Sciatic nerve (tissue), 2 donors: ENCODE results near the gene MOGAT3. TPM values are rescaled to one million over a fixed set of nuclear protein-coding genes. Genes with fewer than 3 reads are reported as not detected.
A peak's percentile ranks its signal among the peaks of the same experiment; 100 is the strongest.

Source experiments
- ATAC-seq: fragments of 200-7000 bp; cut with Tn5 transposase; one replicate; pipeline ENCODE4 v1.9.1; 2020; ENCODE audit warnings: mild to moderate bottlenecking, moderate library complexity
- DNase-seq: peaks from one replicate; pipeline ENCODE4 v3.0.0-alpha.2; 2020; ENCODE audit warnings: low spot score
- intact Hi-C: fragments of 100-400 bp; cut with DNase I; formaldehyde crosslinking; loops from one replicate; pipeline ENCODE4 v1.14.2; 2022
- total RNA-seq: library from RNA; stranded (reverse); fragmentation: NEBNext Ultra II Directional; extraction: Animal tissue kit (Norgen Biotek cat#: 25700); gene quantifications from one replicate; pipeline ENCODE4 v1.2.1, GENCODE V29; 2021
- donor health status: DM: no; HTN: no; CAD: no.
- donor health status: DM: no; HTN: no; CAD: no.

MOGAT3 gene
- total RNA-seq, 1 donor from 2014 or later = not detected

DNA sequence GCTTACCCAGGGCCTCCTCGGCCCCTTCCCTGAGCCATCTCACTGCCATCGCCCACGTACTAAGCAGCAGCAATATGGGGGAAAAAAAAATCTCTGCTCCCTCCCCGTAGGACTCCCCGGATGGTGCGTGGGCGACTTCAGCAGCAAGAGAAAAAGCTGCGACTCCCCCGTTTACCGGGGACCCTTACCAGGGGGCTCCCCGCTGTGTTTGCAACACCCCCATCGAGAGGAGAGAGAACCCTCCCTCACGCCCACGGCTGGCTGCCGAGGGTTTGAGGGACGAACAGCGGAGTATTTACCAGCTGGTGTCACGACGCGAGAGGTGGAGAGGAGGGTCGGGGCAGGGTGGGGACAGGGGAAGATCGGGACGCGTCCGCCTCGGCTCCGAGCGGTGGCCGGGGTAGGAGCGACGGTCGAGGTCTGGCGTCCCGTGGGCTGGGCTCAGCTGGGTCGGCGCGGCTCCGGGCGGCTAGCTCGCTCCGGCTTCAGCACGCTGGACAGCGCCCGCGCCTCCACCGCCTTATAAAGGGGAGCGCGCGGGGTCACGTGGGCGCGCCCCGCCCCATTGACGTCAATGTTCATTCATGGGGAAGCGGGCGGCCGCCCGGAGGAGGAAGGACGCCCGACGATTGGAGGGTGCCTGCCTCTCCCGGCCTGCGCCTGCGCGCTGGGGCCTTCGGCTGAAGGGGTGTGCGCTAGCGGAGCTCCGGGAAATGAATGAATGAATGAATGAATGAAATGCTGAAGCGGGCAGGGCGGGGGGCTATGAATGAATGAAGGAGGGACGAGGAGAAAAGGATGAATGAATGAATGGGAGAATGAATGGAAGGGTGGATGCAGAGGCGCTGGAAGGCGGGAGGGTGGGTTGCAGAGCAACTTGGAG, 35.5 kb downstream of the MOGAT3 start, which contains the start of gene VGF:
TSS of gene VGF (minus strand) at position 495 of the 883 bp plus-strand sequence. CDS start 726 bp downstream, outside the sequence.
- peak; percentile 93 for DNase-seq
- intact Hi-C loops = no loop called here
- peak; percentile 92 for ATAC-seq

DNA sequence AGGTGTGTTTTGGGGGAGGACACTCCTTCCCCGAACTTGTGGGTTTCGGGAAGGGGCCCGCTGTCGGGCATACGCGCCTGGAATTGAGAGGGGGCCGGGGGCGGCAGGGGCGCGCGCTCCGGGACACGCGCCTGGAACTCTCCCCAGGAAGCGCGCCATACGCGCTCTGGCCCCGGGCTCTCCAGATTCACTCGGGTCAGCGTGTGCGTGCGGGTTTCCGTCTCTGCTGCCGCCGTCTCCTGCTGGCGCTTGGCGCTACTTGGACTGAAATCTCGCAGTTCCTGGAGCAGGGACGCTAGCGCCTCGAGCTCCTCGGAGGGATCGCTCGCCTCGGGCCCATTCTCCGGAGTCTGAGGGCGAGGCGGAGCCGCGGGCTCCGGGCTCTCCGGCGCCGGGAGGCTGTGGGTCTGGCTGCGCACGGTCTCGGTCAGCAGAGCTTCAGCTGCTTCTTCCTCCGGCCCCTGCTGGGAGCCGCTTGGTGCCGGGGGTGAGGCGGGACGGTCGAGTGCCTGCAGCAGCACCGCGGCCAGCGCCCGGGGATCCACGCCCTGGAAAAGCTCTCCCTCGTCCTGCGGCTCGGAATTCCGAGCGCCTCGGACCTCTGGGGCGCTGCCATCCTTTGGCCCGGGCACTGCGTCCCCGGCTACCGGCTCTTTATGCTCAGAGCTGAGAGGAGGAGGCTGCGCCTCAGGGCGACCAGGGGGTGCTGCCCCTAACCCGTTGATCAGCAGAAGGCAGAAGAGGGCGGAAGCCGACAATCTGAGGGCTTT, 36.6 kb downstream of the MOGAT3 start:
- intact Hi-C loops = no loop called here
- ATAC-seq (no peak), DNase-seq (no peak)

DNA sequence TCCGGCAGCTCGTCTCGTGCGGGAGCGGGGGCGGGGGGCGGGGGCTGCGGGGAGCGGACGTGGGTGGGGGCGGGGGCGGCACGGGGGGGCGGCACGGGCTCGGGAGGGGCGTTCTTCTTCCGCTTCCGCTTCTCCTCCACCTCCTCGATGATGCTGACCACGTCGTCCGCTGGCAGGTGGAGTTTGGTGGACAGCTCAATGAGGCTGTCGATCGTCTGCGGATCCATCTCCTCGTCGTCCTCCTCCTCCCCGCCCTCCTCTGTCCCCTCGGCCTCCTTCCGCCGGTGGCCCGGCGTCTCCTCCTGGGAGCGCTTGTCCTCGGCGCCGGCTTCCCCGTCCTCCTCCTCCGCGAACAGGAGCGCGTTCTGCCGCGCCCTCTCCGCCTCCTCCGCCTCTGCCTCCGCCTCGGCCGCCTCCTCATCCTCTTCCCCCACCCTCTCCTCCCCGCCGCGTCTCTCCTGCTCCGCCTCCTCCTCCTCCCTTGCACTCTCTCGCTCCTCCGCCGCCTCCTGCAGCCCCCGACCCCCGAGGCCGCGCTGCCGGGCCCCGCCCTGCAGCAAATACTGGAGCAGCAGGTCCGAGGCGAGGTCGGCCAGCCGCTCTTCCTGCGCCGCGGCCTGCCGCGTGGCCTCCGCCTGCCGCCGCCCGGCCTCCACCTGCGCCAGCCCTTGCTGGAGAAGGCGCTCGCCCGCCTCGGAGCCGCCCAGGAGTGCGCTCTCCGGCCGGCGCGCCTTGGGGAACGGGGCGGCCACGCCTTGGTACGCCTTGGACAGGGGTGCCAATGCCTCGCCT, 37.4 kb downstream of the MOGAT3 start:
- DNase-seq (no peak), ATAC-seq (no peak)
- intact Hi-C loops = no loop called here

DNA sequence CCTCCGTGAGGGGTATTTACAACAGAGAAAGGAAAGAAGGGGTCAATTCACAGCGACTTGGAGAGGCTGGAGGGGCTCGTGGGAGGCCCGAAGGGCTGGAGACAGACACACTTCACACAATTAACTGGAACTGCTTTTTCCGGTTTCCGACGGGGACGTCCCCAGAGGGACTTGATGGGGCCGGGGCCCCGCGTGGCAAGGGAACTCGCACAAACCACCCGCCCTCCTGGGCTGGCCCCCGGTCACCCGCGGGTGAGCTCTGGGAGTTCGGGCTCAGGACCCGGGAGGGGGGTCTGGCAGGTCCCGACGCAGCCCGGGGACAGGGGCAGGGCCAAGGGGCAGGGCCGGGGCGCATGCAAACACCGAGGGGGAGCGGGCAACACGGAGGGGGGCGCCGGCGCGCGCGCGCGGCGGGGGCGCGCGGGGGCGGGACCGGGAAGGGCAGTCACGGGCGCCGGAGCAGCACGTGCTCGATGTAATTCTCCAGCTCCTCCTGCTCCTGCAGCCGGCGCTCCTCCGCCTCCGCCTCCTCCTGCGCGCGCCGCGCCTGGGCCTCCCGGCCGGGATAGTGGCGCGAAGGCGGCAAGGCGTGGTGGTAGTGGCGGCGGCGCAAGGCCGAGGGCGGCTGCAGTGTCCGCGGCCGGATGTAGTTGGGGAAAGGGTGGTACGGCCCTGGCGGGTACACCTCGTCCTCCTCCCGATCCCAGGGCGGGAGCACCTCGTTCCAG, 38.1 kb downstream of the MOGAT3 start:
- DNase-seq = no peak
- intact Hi-C loops = no loop called here
- no peak for ATAC-seq

DNA sequence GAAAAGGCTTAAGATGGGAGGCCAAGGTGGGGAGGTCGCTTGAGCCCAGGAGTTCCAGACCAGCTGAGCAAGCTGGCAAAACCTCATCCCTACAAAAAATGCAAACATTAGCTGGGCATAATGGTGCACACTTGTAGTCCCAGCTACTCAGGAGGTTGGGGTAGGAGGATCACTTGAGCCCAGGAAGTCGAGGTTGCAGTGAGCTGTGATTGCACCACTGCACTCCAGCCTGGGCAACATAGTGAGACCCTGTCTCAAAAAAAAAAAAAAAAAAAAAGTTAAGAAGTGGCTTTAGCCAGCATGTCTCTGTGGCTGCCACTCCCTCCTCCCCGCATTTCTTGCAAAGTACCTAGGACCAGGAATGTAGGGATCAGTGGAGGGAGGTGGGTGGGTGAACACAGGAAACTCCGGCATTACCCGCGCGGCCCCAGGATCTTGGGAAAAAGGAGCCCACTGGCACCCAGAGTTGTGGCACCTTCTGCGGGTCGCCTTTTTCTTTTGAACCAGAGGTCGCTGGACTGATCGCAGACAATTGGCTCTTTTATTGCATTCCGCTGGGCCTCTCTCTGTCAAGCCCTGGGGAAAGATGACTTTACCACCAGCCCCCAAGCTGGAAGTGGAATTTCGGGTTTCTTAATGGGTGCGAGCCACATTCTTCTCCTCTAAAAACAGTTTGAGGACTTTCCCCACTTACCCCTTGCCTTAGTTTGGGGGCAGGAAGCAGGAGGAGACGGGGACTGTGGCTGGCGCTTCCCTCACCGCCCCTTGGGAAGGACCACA, 39.0 kb downstream of the MOGAT3 start:
- ATAC-seq (no peak), DNase-seq (no peak)
- intact Hi-C loops = no loop called here

DNA sequence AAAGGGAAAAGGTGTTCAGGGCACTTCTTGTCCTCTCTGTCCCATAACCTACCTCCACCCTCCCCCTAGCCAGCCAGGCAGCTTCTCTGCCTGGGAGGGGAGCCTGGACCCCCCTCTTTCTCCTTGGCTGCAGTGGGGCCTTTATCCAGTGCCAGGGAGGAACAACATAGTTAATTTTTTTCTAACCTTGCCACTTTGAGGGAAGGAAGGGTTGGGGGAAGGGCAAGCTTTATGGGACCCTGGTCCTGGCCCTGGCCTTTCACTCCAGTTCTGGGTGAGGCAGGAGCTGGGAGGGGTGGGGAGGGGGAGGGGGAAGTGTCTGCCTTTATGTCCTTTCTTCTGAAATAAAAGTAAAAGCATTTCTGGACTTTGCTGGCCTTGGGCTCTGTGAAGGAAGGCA, 39.9 kb downstream of the MOGAT3 start:
- no peak for DNase-seq
- ATAC-seq = no peak
- intact Hi-C loops = no loop called here

DNA sequence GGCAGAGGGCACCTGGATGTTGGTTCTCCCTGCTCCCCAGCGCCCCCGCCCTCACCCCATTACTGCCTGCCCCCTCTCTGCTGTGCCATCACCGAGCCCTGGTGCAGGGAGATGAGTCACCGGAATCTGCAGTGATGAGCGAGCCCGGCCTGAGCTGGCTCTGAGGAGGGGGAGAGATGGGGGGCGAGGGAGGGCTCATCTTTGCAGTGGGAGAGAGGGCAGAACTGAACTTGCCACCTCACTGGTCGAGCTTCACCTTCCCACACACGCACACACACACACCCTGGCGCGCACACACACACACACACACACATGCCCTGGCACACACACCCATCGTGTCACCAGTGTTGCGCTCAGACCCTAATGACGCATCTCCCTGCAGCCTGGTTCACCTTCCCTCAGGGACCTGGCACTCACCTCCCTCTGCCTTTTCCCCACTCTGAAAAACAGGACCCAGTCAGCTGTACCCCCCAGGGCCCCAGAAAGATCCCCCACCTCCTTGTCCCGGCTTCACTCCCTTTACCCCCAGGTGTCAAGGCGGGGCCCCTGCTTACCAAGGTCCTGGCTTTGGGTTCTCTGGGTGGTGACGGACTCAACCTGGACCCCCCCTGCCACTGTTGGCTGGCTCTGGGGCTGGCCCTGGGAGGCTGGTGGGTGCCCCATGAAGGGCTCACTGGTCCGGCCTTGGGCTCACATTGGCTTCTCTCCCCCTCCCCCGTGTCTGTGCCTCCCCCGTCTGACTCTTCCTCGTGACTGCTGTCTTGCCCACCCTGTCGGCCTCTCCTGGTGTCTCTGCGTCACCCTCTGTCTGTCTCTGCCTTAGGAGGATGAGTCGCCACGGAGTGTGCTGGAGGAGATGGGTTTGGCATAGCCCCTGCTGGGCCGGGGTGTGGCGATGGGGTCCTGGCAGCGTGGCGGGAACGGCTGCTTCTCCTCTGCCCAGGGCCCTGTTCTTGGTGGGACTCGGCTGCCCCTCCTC, 40.9 kb downstream of the MOGAT3 start:
- intact Hi-C loops = no loop called here
- DNase-seq (no peak), ATAC-seq (no peak)

DNA sequence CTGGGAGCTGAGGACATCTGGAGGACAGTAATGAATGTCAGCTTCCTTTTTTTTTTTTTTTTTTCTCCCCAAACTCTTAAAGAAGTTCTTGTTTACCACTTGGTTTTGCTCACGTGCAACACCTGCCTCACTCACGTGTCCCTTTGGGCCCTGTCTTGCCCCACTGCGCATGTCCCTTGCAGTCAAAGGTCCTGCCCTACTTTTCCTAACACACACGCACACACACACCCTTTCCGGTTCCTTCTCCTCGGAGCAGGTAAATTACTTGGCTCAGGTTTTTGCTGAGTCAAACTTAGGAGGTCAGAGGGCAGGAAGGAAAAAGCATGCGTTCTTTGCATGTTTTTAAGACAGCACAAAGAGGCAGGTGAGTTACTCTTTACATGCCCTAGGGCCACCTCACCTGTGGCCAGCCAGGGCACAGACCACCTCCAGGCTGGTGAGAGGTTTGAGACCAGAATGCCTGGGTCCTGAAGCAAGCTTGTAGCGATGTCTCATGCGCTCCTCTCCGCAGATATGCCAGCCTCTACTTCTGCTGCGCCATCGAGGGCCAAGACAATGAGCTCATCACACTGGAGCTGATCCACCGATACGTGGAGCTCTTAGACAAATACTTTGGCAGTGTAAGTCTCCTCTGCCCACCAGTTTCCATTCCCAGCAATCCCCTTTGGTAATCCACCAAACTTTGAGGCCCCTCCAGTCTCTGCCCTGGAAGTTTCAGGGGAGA, 43.8 kb downstream of the MOGAT3 start:
- no peak for ATAC-seq
- no peak for DNase-seq
- intact Hi-C loops = no loop called here

DNA sequence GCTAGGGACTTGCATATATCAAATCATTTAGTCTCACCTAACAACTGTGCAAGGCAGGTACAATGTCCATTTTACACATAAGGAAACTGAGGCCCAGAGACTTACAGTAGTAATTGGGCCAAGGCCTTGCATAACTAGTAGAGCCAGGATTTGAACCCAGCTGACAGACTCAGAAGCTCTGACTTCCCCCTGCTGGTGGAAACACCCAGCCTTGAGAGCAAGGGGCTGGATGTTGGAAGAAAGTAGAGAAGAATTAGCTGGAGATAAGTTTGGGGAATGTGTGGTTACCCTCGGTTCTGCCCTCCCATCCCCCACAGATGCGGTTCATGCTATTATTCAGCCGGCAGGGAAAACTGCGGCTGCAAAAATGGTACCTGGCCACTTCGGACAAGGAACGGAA, 44.6 kb downstream of the MOGAT3 start:
- intact Hi-C loops = no loop called here
- ATAC-seq (no peak), DNase-seq (no peak)

DNA sequence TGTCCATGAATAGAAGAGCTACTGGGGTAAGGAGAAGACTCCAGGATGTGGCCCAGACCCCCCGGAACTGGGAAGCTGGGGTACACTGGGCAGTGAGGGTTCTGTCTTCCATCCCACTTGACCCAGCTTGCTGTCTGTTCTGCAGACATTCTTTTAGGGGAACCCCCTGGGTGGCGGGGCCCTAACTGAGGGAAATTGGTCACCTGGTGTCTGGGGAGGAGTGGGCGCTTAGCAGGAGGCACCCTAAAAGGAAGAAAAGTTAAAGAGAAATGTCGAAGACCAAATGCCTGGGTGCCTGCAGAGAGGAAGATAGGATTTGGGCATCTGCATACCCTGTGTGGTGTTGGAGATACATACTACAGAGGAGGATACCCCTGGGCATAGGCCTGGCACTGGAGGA, 45.5 kb downstream of the MOGAT3 start:
- no peak for DNase-seq
- intact Hi-C loops = no loop called here

DNA sequence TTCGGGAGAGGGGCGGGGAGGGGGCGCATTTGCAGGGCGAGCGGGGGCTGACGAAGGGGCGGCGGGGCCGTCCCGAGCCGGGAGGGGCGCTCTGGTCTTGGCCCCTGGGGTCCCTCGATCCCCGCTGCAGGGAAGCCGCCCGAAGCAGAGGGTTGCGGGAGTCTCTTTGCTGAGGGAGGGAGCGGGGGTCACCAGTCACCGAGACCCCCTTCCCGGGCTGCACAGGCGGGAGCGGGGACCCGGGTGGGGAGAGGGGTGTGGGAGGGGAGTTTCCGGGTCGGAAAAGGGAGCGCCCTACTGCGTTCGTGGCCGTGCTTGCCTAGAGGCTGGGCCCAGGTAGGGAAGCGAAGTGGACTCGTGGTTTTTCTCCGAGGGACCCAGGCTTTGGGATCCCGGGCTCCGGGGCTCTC, 46.1 kb downstream of the MOGAT3 start:
- peak; percentile 41 for ATAC-seq
- intact Hi-C loops = loop anchor here (5.0 kb wide), 1 partner anchor 138 kb away; no protein-coding TSS in a partner anchor
- no peak for DNase-seq

More for the DNA sequence above, 45.5 kb downstream of the MOGAT3 start:
- no peak for ATAC-seq

DNA sequence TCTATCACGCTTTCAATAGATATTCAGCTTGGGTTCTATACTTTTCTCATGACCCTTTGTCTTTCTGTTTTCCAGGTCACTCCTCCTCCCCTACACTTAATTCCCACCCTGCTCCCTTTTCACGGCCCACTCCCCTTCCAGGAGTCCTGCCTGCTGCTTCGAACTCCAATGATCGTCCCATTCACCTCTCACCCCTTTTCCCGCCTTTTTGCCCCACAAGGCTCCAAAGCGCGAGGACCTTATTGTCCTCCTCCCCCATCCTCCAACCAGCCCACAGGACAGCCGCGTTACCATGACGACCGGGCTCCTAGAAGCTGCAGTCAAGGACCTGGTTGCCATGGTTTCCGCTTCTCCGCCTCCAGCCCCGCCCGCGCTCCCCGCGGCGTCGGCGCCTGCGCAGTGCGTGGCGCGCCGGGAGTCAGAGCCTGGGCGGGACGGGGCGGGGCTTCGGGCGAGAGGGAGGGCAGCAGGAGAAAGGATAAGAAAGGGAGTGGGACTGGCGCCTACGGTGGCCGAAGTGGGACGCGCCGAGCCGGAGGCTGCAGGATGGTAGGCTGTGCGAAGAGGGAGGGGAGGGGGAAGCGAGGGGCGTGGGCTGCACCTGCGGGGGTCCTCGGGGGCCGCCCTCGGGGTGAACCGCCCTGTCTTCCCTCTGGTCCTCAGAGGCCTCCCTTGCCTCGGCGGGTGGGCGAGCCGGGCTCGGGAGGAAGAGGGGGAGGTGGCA, 46.7 kb downstream of the MOGAT3 start, which contains the start of gene AP1S1:
TSS of gene AP1S1 (plus strand) at position 508 of the 724 bp plus-strand sequence. CDS start at position 547, 39 bp downstream.
- ATAC-seq (peak; percentile 97), DNase-seq (peak; percentile 96)
- intact Hi-C loops = loop anchor here (5.0 kb wide), 1 partner anchor 138 kb away; no protein-coding TSS in a partner anchor

DNA sequence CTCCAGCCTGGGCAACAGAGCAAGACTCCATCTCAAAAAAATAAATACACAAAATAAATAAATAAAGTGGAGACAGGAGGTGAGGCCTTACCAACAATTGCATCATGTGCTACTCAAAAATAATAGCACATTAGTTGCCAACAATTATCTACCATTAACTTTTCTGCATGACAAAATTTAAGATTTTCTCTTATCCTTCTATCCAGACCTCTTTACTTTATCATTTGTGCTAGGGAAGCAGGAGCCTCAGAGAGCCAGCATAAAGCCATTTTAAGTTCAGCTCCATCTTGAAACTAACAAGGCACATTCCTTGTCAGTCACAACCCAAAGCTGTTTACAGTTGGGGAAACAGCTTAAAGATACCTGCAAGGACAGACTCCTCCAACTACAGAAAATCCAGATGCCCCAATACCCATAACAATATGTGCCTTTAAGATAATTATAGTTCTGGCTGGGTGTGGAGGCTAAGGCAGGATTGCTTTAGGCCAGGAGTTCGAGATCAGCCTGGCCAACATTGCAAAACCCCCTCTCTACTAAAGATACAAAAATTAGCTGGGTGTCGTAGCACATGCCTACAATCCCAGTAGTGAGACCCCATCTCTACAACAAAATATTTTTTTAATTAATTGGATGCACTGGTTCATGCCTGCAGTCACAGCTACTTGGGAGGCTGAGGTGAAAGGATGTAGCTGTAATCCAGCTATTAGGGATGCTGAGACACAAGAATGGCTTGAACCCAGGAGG, 48.8 kb downstream of the MOGAT3 start:
- intact Hi-C loops = loop anchor here (5.0 kb wide), 1 partner anchor 140 kb away; no protein-coding TSS in a partner anchor
- ATAC-seq = no peak
- DNase-seq = no peak
